ENCODE measurements around the gene COL1A1. TPM values are rescaled to one million over a fixed set of nuclear protein-coding genes. Genes with fewer than 3 reads are reported as not detected.

COL1A1 gene
- total RNA-seq, 1 experiment from 2014 or later = 23.4 TPM

- Mint-ChIP-seq H3K9me3 (ENCODE audit: unreplicated experiment) (no peaks in the 10 kb centered on the region), H3K4me3 (ENCODE audit: unreplicated experiment) (no peak overlapping the region), H3K27me3 (ENCODE audit: insufficient read depth, unreplicated experiment) (no peaks in the 10 kb centered on the region), H3K4me1 (ENCODE audit: low read depth, unreplicated experiment) (peaks cover 6% of the 10 kb centered on the region), H3K27ac (ENCODE audit: unreplicated experiment) (no peak overlapping the region), H3K36me3 (ENCODE audit: insufficient read depth, unreplicated experiment) (no peaks in the 10 kb centered on the region)
- no TSS peak for BruUV-seq (replicated peaks)
- no peaks in the 10 kb centered on the region for H3K36me3 ChIP-seq (ENCODE audit: control insufficient read depth, insufficient read depth, low read length)
- peaks cover 6% of the 10 kb centered on the region; the same call in 1 of the 2 replicates for H3K4me1 ChIP-seq
- H3K4me3 ChIP-seq (ENCODE audit: low read depth, low read length) = no peak overlapping the region
- ChIA-PET POLR2A (interaction anchor here (0.5 kb wide), 1 partner anchor 13 kb away, joined by 11 read pairs; no protein-coding TSS in a partner anchor), CTCF (interaction anchor here (1.1 to 1.4 kb wide), 3 partner anchors 10 to 13 kb away, joined by 4 to 5 read pairs (median 4); no protein-coding TSS in a partner anchor)
- intact Hi-C loops (cut with micrococcal nuclease; ENCODE audit: unreplicated experiment) = no loop called here
- H3K27me3 ChIP-seq (replicated peaks; ENCODE audit: control insufficient read depth, insufficient read depth, low read length) = no peaks in the 10 kb centered on the region
- TF ChIP-seq CTCF (IDR thresholded peaks at IDR 0.05; ENCODE audit: insufficient read depth in 1 of 2, low read depth in 1 of 2, low read length in 1 of 2, severe bottlenecking in 1 of 2, unreplicated experiment in 1 of 2) = no peak
- DNase-seq = no peak
- no peaks in the 10 kb centered on the region for H3K9me3 ChIP-seq
Observed at GRCh38 chr17:50187394-50187725, 14.1 kb downstream of the COL1A1 start.

DNA sequence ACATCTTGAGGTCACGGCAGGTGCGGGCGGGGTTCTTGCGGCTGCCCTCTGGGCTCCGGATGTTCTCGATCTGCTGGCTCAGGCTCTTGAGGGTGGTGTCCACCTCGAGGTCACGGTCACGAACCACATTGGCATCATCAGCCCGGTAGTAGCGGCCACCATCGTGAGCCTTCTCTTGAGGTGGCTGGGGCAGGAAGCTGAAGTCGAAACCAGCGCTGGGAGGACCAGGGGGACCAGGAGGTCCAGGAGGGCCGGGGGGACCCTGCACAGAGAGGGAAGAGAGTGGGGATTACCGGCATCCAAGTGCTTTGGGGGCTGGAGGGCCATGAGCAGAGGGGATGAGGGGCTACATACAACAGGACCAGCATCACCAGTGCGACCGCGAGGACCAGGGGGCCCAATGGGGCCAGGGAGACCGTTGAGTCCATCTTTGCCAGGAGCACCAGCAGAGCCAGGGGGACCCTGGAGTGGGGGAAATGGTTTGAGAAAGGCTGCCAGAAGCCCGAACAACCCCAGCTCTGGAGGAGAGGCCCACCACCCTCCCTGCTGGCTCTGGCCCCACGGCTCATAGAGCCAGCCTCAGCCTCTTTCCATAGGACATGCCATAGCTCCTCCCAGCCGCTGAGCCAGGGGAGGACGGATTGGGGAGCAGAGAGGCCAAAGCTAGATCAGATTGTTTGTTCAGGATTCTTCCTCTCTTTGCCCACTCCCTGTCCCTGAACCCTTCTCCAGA, 14.6 kb downstream of the COL1A1 start:
- H3K4me3 Mint-ChIP-seq (ENCODE audit: unreplicated experiment) = no peak overlapping the region
- no peak overlapping the region for H3K27ac Mint-ChIP-seq (ENCODE audit: unreplicated experiment)
- peaks cover 6% of the 10 kb centered on the region for H3K4me1 Mint-ChIP-seq (ENCODE audit: low read depth, unreplicated experiment)
- H3K36me3 Mint-ChIP-seq (ENCODE audit: insufficient read depth, unreplicated experiment) = no peaks in the 10 kb centered on the region
- DNase-seq = no peak
- no peak overlapping the region for H3K4me3 ChIP-seq (ENCODE audit: low read depth, low read length)
- no peaks in the 10 kb centered on the region for H3K9me3 Mint-ChIP-seq (ENCODE audit: unreplicated experiment)
- no peak for TF ChIP-seq CTCF (IDR thresholded peaks at IDR 0.05; ENCODE audit: insufficient read depth in 1 of 2, low read depth in 1 of 2, low read length in 1 of 2, severe bottlenecking in 1 of 2, unreplicated experiment in 1 of 2)
- peaks cover 6% of the 10 kb centered on the region; the same call in 1 of the 2 replicates for H3K4me1 ChIP-seq
- intact Hi-C loops (cut with micrococcal nuclease; ENCODE audit: unreplicated experiment) = no loop called here
- no peaks in the 10 kb centered on the region for H3K27me3 Mint-ChIP-seq (ENCODE audit: insufficient read depth, unreplicated experiment)
- H3K27me3 ChIP-seq (replicated peaks; ENCODE audit: control insufficient read depth, insufficient read depth, low read length) = no peaks in the 10 kb centered on the region
- POLR2A ChIA-PET = interaction anchor here (0.5 kb wide), 1 partner anchor 13 kb away, joined by 11 read pairs; no protein-coding TSS in a partner anchor
- H3K9me3 ChIP-seq = no peaks in the 10 kb centered on the region
- no TSS peak for BruUV-seq (replicated peaks)
- H3K36me3 ChIP-seq (ENCODE audit: control insufficient read depth, insufficient read depth, low read length) = no peaks in the 10 kb centered on the region
- CTCF ChIA-PET = interaction anchor here (1.1 to 1.4 kb wide), 3 partner anchors 9 to 11 kb away, joined by 3 to 5 read pairs (median 4); no protein-coding TSS in a partner anchor

- no peaks in the 10 kb centered on the region for H3K9me3 ChIP-seq
- no peak overlapping the region for H3K4me3 ChIP-seq (ENCODE audit: low read depth, low read length)
- no peaks in the 10 kb centered on the region for H3K27me3 ChIP-seq (replicated peaks; ENCODE audit: control insufficient read depth, insufficient read depth, low read length)
- H3K27me3 Mint-ChIP-seq (ENCODE audit: insufficient read depth, unreplicated experiment) = no peaks in the 10 kb centered on the region
- DNase-seq = no peak
- no peak for TF ChIP-seq CTCF (IDR thresholded peaks at IDR 0.05; ENCODE audit: insufficient read depth in 1 of 2, low read depth in 1 of 2, low read length in 1 of 2, severe bottlenecking in 1 of 2, unreplicated experiment in 1 of 2)
- peaks cover 6% of the 10 kb centered on the region for H3K4me1 Mint-ChIP-seq (ENCODE audit: low read depth, unreplicated experiment)
- H3K36me3 Mint-ChIP-seq (ENCODE audit: insufficient read depth, unreplicated experiment) = no peaks in the 10 kb centered on the region
- CTCF ChIA-PET = interaction anchor here (0.6 to 1.1 kb wide), 2 partner anchors 9 to 57 kb away, joined by 3 to 4 read pairs; no protein-coding TSS in a partner anchor
- intact Hi-C loops (cut with micrococcal nuclease; ENCODE audit: unreplicated experiment) = no loop called here
- POLR2A ChIA-PET = no interaction called here
- no TSS peak for BruUV-seq (replicated peaks)
- peaks cover 6% of the 10 kb centered on the region; the same call in 1 of the 2 replicates for H3K4me1 ChIP-seq
- no peaks in the 10 kb centered on the region for H3K36me3 ChIP-seq (ENCODE audit: control insufficient read depth, insufficient read depth, low read length)
- no peaks in the 10 kb centered on the region for H3K9me3 Mint-ChIP-seq (ENCODE audit: unreplicated experiment)
- no peak overlapping the region for H3K27ac Mint-ChIP-seq (ENCODE audit: unreplicated experiment)
- no peak overlapping the region for H3K4me3 Mint-ChIP-seq (ENCODE audit: unreplicated experiment)
Observed at GRCh38 chr17:50185631-50186471, 15.6 kb downstream of the COL1A1 start.

Data from Caco-2 (cell line).